ENCODE results near the gene PKN3. TPM values are rescaled to one million over a fixed set of nuclear protein-coding genes. Genes with fewer than 3 reads are reported as not detected.

The PKN3 gene
- total and polyA plus RNA-seq, 7 donors: 1.6 to 7.2 (median 3.0) TPM

DNA sequence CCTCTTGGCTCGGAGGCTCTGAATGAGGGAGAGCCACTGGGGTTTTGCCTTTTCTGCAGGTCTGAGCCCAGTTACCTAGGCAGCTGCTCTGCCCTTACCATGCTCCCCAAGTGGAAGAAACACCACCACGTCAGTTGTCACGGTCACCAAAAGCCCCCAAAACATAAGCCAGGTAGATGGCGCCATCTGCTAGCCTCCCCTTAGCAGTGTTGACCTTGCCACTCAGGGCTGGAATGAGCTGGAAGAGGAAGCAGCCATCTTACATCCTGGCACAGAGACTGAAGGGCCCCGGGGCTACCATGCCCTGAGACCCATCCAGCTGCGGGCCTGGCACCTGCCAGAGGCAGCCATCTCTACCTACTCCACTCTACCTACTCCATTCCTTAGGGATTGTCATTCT, 62.1 kb downstream of the PKN3 start:
- Histone ChIP-seq H3K36me3 (peaks cover 0 to 7% (median 0%) of the 10 kb centered on the region in 4 donors), H3K9me3 (no peaks in the 10 kb centered on the region), H3K27me3 (no peaks in the 10 kb centered on the region), H3K4me1 (peaks cover 0 to 8% (median 4%) of the 10 kb centered on the region in 4 donors), H3K27ac (no peak overlapping the region), H3K4me3 (no peak overlapping the region)
- WGBS, 2 donors: 86 to 92% methylated on average over 6 of the region's 6 CpGs
- intact Hi-C loops (cut with DNase I): no loop called here
- DNase-seq: no peak
- TF ChIP-seq, protein P1, sequence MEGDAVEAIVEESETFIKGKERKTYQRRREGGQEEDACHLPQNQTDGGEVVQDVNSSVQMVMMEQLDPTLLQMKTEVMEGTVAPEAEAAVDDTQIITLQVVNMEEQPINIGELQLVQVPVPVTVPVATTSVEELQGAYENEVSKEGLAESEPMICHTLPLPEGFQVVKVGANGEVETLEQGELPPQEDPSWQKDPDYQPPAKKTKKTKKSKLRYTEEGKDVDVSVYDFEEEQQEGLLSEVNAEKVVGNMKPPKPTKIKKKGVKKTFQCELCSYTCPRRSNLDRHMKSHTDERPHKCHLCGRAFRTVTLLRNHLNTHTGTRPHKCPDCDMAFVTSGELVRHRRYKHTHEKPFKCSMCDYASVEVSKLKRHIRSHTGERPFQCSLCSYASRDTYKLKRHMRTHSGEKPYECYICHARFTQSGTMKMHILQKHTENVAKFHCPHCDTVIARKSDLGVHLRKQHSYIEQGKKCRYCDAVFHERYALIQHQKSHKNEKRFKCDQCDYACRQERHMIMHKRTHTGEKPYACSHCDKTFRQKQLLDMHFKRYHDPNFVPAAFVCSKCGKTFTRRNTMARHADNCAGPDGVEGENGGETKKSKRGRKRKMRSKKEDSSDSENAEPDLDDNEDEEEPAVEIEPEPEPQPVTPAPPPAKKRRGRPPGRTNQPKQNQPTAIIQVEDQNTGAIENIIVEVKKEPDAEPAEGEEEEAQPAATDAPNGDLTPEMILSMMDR (IDR thresholded peaks at IDR 0.05): no peak
- TF ChIP-seq POLR2A (IDR thresholded peaks at IDR 0.05) (no peak), EP300 (IDR thresholded peaks at IDR 0.05) (no peak), POLR2AphosphoS5 (IDR thresholded peaks at IDR 0.05) (no peak)

- TF ChIP-seq, protein P1 (IDR thresholded peaks at IDR 0.05): no peak
- no peak for TF ChIP-seq EP300 (IDR thresholded peaks at IDR 0.05)
- no peak for TF ChIP-seq POLR2AphosphoS5 (IDR thresholded peaks at IDR 0.05)
- no peak for TF ChIP-seq POLR2A (IDR thresholded peaks at IDR 0.05)
- Histone ChIP-seq H3K9me3 (no peaks in the 10 kb centered on the region), H3K27ac (no peak overlapping the region), H3K4me3 (no peak overlapping the region), H3K4me1 (peaks cover 0 to 20% (median 12%) of the 10 kb centered on the region in 4 donors), H3K36me3 (peaks cover 0 to 7% (median 0%) of the 10 kb centered on the region in 4 donors), H3K27me3 (no peaks in the 10 kb centered on the region)
- no peak for DNase-seq
- intact Hi-C loops (cut with DNase I): no loop called here
- WGBS, 2 donors: 63 to 78% methylated on average over 3 of the region's 3 CpGs
These were observed 63.2 kb downstream of the PKN3 start for GRCh38 chr9:128765499-128765898.

DNA sequence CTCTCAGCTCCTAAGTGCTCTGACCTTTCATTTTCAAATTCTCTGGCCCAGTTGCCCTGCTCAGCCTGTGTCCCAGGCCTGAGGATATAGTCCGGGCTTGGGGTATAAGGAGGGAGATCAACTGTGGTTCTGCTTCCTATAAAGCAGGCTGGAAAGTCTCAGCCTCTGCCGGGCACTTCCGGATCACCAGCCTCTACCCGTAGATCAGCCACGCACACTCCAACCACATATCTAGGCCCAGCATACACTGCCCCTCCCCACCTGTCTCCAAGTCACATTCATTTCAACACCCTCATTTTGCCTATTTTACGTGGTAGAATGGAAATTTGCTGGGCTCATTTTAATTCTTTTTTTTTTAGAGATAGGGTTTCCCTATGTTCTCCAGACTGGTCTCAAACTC, 66.3 kb downstream of the PKN3 start:
- Histone ChIP-seq H3K4me1 (peaks cover 0 to 31% (median 19%) of the 10 kb centered on the region in 4 donors), H3K4me3 (no peak overlapping the region), H3K9me3 (no peaks in the 10 kb centered on the region), H3K36me3 (peaks cover 0 to 7% (median 0%) of the 10 kb centered on the region in 4 donors), H3K27ac (no peak overlapping the region), H3K27me3 (no peaks in the 10 kb centered on the region)
- intact Hi-C loops (cut with DNase I): no loop called here
- 90 to 92% methylated on average over 6 of the region's 6 CpGs for WGBS, 2 donors
- TF ChIP-seq POLR2AphosphoS5 (IDR thresholded peaks at IDR 0.05): no peak
- TF ChIP-seq, protein P1 (IDR thresholded peaks at IDR 0.05): no peak
- TF ChIP-seq EP300 (IDR thresholded peaks at IDR 0.05): no peak
- TF ChIP-seq POLR2A (IDR thresholded peaks at IDR 0.05): no peak
- DNase-seq: no peak

Small RNA genes within 50 kb of the gene (small RNA-seq; reads per million reads assigned to genes)
- 0 reads per million in 3 donors for gene RF00017
- 0 reads per million in 3 donors for gene RN7SL560P

Other genes with a start within 250 kb of the PKN3 start
- gene ODF2, start 246.5 kb upstream of the PKN3 start, total RNA-seq: 10 to 100 TPM; 13.6 to 28.2 (median 20.2) TPM
- gene ODF2, start 246.5 kb upstream of the PKN3 start, polyA plus RNA-seq: 10 to 100 TPM in 1 of 3 donors, 1 to 10 TPM in 2; 4.6 to 22.0 (median 6.0) TPM
- 10 to 100 TPM; 17.6 to 29.4 (median 20.9) TPM for gene GLE1, start 197.8 kb upstream of the PKN3 start, total RNA-seq
- gene GLE1, start 197.8 kb upstream of the PKN3 start, polyA plus RNA-seq: 10 to 100 TPM; 19.8 to 24.6 (median 20.8) TPM
- gene SPTAN1, start 149.9 kb upstream of the PKN3 start, total RNA-seq: 100 to 1,000 TPM; 150 to 306 (median 163) TPM
- gene SPTAN1, start 149.9 kb upstream of the PKN3 start, polyA plus RNA-seq: 100 to 1,000 TPM in 1 of 3 donors, 10 to 100 TPM in 2; 43.5 to 154 (median 57.7) TPM
- gene DYNC2I2, start 45.7 kb upstream of the PKN3 start, total RNA-seq: 10 to 100 TPM; 21.6 to 33.0 (median 27.0) TPM
- gene DYNC2I2, start 45.7 kb upstream of the PKN3 start, polyA plus RNA-seq: 10 to 100 TPM; 39.6 to 87.4 (median 43.9) TPM
- gene SET, start 13.3 kb upstream of the PKN3 start, total RNA-seq: 100 to 1,000 TPM; 182 to 195 (median 187) TPM
- 100 to 1,000 TPM in 2 of 3 donors, 10 to 100 TPM in 1; 77.2 to 172 (median 114) TPM for gene SET, start 13.3 kb upstream of the PKN3 start, polyA plus RNA-seq
- gene ZDHHC12, start 21.6 kb downstream of the PKN3 start, total RNA-seq: 10 to 100 TPM; 13.3 to 46.2 (median 15.3) TPM
- 100 to 1,000 TPM in 1 of 3 donors, 10 to 100 TPM in 2; 72.6 to 123 (median 73.9) TPM for gene ZDHHC12, start 21.6 kb downstream of the PKN3 start, polyA plus RNA-seq
- 10 to 100 TPM; 41.6 to 65.4 (median 51.9) TPM for gene ZER1, start 69.4 kb downstream of the PKN3 start, total RNA-seq
- 10 to 100 TPM; 30.0 to 37.9 (median 34.8) TPM for gene ZER1, start 69.4 kb downstream of the PKN3 start, polyA plus RNA-seq
- gene TBC1D13, start 84.8 kb downstream of the PKN3 start, total RNA-seq: 10 to 100 TPM; 13.0 to 25.8 (median 17.8) TPM
- 10 to 100 TPM in 2 of 3 donors, 1 to 10 TPM in 1; 9.0 to 18.0 (median 10.4) TPM for gene TBC1D13, start 84.8 kb downstream of the PKN3 start, polyA plus RNA-seq
- gene ENDOG, start 116.0 kb downstream of the PKN3 start, total RNA-seq: 10 to 100 TPM in 2 of 4 donors, 1 to 10 TPM in 2; 5.9 to 15.7 (median 9.0) TPM
- gene ENDOG, start 116.0 kb downstream of the PKN3 start, polyA plus RNA-seq: 10 to 100 TPM; 30.6 to 49.0 (median 37.9) TPM
- 10 to 100 TPM; 12.1 to 31.6 (median 25.9) TPM for gene SPOUT1, start 127.3 kb downstream of the PKN3 start, total RNA-seq
- 10 to 100 TPM in 1 of 3 donors, 1 to 10 TPM in 2; 4.8 to 28.1 (median 5.8) TPM for gene SPOUT1, start 127.3 kb downstream of the PKN3 start, polyA plus RNA-seq
- gene KYAT1, start 179.4 kb downstream of the PKN3 start, total RNA-seq: 1 to 10 TPM; 3.9 to 8.0 (median 5.2) TPM
- gene KYAT1, start 179.4 kb downstream of the PKN3 start, polyA plus RNA-seq: 1 to 10 TPM in 1 of 3 donors, under 1 TPM in 2; 0.60 to 4.5 (median 0.92) TPM
- gene LRRC8A, start 179.6 kb downstream of the PKN3 start, total RNA-seq: 10 to 100 TPM; 26.0 to 59.5 (median 37.4) TPM
- gene LRRC8A, start 179.6 kb downstream of the PKN3 start, polyA plus RNA-seq: 10 to 100 TPM in 1 of 3 donors, 1 to 10 TPM in 2; 4.8 to 25.2 (median 8.8) TPM
- 10 to 100 TPM; 15.5 to 30.5 (median 20.1) TPM for gene PHYHD1, start 218.5 kb downstream of the PKN3 start, total RNA-seq
- gene PHYHD1, start 218.5 kb downstream of the PKN3 start, polyA plus RNA-seq: 10 to 100 TPM in 1 of 3 donors, 1 to 10 TPM in 2; 1.6 to 13.2 (median 8.1) TPM
- 10 to 100 TPM in 1 of 4 donors, 1 to 10 TPM in 3; 6.2 to 11.4 (median 9.3) TPM for gene DOLK, start 245.1 kb downstream of the PKN3 start, total RNA-seq
- 10 to 100 TPM in 1 of 3 donors, 1 to 10 TPM in 2; 2.4 to 11.1 (median 3.5) TPM for gene DOLK, start 245.1 kb downstream of the PKN3 start, polyA plus RNA-seq
- 10 to 100 TPM; 16.6 to 28.8 (median 24.6) TPM for gene NUP188, start 245.2 kb downstream of the PKN3 start, total RNA-seq
- gene NUP188, start 245.2 kb downstream of the PKN3 start, polyA plus RNA-seq: 10 to 100 TPM in 1 of 3 donors, 1 to 10 TPM in 2; 3.7 to 21.3 (median 5.4) TPM